GM18907 (cell line): ENCODE results near the gene MYO5B.
"Not testable (repeated sequence)": the region's sequence is repeated elsewhere in the genome, so short reads cannot be mapped to it uniquely, and the experiment has no call there.

ENCODE experiments used
- ATAC-seq: cut with Tn5 transposase; IDR thresholded peaks from one replicate; pipeline ENCODE4 v1.9.1; 2021; ENCODE audit warnings: mild to moderate bottlenecking, moderate library complexity; ENCODE audit not compliant: unreplicated experiment

The MYO5B gene

DNA sequence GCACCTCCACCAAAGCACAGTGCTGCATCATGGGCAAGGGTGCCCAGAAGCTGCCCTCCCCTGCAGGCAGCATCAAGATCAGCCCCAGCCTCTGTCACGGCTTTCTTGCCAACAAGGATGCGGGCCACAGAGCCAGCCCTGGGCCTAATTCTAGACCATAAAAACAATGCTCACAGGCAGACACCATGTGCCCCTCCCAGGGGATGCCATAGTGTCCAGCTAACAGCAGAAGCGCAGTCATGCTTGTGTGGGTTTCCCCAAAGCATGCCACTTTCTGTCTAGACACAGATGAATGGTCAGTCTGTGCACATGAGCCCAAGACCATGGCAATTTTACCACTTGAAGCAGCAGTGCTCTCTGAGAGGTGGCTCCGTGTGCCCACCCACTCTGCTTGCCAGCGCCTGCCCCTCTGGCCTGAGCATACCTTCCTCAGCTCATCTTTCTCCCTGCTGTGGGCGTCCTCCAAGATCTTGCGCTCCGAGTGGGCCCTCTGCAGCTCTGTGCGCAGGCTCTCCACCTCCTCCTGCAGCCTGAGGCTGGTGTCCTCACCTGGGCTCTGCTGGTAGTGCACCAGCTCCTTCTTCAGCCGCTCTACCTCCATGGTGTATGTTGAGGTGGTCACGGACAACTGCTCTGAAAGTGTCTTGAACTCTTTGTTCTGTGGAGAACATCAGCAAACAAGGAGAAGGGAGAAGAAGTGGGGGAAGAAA is 300.3 kb downstream of the MYO5B start:
- no peak for ATAC-seq

GRCh38 chr18:49893036-49893435 is 301.9 kb downstream of the MYO5B start:
- ATAC-seq: no peak

GRCh38 chr18:49892148-49892924 is 302.6 kb downstream of the MYO5B start:
- no peak for ATAC-seq

DNA sequence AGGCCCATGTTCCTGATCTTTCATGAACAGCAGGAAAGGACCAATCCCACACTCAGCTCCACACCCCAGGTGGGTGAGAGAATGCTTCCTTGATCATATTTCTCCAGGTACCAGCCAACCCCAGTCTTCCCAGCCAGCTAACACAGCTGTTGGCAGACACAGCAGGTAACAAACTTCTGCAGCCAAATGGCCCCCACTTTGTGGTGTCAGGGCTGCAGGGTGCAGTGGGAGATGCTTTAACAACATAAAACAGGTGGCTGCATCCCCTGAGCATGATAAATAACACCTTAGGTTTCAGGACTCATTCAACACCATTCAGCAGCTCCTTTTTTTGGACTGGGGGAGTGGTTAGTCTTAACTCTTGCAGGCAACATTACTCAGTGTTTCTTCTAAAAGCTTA is 304.9 kb downstream of the MYO5B start:
- ATAC-seq: no peak

GRCh38 chr18:49889552-49889951 is 305.4 kb downstream of the MYO5B start:
- not testable (repeated sequence) for ATAC-seq

DNA sequence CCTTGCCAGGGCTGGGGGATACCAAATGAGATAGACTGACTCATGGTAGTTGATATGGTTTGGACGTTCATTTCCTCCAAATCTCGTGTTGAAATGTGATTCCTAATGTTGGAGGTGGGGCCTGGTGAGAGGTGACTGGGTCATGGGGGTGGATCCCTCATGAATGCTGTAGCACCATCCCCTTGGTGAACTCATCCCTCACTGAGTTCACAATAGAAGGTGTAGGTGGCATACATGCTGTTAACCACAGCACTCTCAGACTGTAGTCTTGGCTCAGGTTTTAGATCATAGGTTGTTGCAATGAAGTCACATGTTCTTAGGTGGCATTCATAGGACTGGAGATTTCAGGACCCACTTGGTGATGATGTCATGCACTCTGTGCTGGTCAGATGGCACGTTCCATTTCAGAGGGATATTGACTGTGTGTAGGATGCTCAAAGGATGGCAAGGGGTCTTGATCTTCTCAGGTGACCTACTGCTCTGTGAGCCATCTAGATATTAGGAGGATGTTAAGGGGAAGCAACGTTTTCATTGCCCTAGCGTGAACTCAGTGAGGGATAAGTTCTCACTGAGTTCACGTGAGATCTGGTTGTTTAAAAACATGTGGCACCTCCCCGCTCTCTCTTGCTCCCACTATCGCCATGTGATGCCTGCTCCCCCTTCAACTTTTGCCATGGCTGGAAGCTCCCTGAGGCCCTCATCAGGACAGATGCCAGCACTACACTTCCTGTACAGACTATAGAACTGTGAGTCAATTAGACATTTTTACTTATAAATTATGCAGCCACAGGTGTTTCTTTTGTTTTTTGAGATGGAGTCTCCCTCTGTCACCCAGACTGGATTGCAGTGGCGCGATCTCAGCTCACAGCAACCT is 307.8 kb downstream of the MYO5B start:
- ATAC-seq: no peak

DNA sequence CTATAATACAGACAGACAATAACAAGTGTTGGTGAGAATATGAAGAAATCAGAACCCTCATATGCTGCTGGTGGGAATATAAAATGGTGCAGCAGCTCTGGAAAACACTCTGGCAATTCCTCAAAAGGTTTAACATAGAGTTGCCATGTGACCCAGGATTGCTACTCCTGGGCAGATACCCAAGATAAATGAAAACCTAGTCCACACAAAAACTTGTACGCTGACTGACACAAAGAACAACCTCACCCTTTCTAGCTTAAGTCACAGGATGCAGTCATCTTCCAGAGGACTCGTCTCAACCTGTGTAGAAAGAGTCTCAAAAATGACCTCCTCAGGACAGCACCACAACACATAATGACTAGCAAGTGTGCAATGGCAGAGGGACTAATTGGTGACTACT is 310.0 kb downstream of the MYO5B start:
- no peak for ATAC-seq

DNA sequence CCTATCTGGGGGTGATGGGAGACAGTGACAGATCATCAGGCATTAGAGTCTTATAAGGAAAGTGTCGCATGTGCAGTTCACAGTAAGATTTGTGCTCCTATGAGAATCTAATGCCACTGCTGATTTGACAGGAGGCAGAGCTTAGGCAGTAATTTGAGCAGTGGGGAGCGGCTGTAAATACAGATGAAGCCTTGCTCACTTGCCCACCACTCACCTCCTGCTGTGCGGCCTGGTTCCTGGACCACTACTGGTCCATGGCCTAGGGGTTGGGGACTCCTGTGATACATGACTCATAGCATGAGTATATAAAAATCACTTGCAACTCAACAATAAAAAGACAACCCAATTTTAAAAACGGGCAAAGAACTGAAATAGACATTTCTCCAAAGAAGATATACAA is 310.5 kb downstream of the MYO5B start:
- no peak for ATAC-seq

- ATAC-seq: no peak
These were observed 314.3 kb downstream of the MYO5B start for GRCh38 chr18:49880661-49881060.

DNA sequence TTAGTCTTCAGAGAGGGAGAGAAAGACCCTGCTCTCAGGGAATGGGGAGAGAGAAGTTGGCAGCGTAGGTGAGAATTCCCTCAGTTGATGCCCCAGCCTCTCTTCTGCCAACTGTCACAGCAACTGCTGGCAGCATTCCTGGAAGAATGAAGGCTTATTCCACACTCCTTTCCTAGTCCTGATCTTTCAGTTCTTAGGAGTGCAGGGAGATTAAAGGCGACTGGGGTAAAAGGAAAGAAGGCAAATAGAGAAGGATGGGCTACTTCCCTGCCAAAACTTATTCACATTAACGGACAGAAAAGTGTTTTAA is 315.7 kb downstream of the MYO5B start:
- ATAC-seq: no peak

- ATAC-seq: no peak
These were observed 316.2 kb downstream of the MYO5B start for GRCh38 chr18:49878567-49879270.

DNA sequence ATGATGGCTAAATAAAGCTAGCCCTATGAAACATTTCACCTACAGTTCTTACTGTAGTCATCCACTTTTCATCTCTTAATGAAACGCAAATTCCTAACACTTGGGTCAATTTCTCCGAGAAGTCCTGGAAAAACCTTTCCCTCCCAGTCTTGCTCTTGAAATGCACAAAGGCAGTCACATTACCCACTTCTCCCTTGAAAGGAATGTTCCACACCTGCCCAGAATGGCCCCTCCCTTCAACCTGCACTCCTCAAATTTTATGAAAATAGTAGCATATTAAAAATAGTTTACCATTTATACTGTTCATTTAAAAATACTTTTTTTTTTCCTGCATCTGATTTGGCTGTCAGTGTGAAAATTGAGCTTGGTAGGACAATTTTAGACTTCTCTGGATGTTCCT is 316.9 kb downstream of the MYO5B start:
- ATAC-seq: no peak

- no peak for ATAC-seq
These were observed 318.4 kb downstream of the MYO5B start for GRCh38 chr18:49876536-49876935.

DNA sequence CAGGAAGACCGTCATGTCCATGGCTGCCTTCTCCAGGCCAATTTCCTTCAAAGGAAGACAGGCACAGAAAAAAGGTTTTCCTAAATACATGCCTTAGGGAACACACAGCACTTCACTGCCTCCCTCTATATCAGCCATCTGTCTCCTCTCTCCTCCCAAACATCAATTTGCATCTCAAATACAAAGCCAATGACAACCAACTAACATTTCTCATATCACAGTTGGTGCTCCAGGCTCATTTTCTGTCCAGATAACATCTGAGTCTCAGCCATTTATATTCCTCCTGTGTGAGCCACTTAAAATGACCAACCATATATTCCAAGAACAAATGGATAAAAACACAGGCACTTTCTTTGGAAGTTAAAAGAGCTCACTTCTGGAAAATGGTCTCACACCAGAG is 319.2 kb downstream of the MYO5B start:
- ATAC-seq: no peak

- ATAC-seq: no peak
These were observed 319.8 kb downstream of the MYO5B start for GRCh38 chr18:49875155-49875554.

DNA sequence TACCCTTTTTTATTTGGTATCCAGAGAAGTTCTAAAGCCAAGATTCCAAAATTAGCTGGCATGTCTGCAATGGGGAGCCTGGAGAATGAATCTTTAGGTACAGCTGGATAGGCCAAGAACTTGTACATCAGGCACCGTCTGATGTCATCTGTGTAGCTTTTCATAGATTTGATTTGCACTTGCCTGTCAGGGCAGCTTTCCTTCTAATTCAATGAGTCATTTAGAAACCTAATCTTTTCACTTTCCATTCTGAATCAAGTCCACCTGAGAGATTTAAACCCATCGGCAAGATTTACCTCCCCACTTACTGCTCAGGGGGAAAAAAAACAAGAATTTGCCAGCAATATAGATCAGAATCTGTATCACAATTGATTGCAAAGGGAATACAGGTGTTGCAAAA is 320.7 kb downstream of the MYO5B start:
- ATAC-seq: peak; percentile 77

DNA sequence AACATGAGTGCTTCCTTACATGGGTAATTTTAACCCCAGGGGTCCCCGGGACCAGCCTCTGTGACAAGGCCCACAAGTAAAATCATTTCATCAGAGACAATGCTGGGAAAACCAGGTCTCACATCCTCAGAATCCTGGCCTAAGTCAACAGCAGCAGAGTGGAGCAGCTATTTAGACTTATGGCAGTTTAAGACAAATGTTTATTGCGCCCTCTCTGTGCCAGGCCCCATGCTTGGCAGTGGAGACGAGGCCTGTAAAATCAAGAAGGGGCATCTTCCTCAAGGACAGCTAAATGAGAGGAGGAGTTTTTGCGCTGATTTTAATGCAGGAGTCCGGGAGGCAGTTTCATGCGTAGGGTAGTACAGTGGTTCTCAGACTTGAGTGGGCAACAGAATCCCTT is 325.6 kb downstream of the MYO5B start:
- ATAC-seq: no peak

- no peak for ATAC-seq
These were observed 328.3 kb downstream of the MYO5B start for GRCh38 chr18:49866680-49867079.

DNA sequence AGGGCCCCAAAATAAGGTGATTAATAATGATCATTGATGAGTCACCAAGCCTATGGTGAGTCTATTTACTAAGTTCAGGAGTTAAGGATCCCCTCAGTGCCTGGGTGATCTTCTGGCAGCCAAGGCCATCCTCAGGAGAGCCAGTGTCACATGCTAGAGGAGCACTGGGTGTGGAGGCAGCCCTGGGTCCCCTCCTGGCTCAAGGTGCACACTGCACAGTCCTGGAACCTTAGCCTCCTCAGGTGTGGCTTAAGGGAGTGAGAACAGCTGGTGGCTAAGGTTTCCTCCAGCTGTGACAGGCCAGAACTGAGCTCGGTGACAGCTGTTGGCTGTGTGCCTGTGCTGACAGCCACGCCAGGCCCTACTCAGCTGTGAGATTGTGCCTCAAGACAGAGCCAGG is 329.5 kb downstream of the MYO5B start:
- peak; percentile 70 for ATAC-seq

GRCh38 chr18:49863769-49864621 is 331.0 kb downstream of the MYO5B start:
- no peak for ATAC-seq
